Activated CD4-positive, alpha-beta T cell treated with anti-CD3 and anti-CD28 coated beads, Interleukin-2, amount 50 U/mL, for 24 hours (primary cell): Measurements from ENCODE around the gene XRCC4.

Source experiments
- DNase-seq, 2 donors: peaks; one replicate each; pipeline ENCODE4 v3.0.0-alpha.2; 2020; ENCODE audit warnings: low read depth in 1 of 2, low spot score in 1 of 2

Gene XRCC4

DNA sequence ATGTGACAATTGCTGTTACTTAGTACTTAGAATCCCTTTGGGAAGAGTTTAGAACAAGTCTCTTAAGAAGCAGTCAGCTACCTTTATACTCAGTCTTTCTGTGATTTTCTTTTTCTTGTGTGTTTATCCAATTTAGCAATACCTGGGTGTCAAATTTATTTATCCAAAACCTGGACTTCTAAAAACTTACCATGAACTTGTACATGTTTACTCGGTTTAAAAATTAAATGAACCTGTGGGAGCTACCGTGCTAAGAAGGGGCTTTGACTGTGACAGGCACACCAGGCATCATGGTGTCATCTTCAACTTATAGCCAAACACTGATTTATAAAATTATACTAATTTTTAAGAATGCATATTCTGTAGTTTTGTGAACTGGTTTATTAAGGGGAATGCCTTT lies 96.5 kb downstream of the XRCC4 start:
- DNase-seq: no peak

DNA sequence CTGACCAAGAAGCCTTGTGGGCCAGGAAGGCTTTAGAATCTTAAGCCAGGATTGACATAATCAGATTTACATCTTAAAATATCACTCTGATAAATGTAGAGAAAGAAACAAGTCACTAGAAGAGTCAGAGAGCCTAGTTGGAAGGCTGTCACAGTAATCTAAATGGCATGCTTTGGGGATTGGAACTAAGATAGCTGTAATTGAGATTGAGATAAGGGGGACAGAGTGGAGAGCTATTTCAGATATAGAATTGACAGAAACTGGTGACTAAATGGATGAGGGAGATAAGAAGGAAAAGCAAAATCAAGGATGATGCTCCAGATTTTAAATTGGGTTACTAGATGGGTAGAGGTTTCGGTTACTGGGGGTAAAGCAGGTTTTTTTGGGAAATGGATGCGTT lies 100.5 kb downstream of the XRCC4 start:
- no peak for DNase-seq

DNA sequence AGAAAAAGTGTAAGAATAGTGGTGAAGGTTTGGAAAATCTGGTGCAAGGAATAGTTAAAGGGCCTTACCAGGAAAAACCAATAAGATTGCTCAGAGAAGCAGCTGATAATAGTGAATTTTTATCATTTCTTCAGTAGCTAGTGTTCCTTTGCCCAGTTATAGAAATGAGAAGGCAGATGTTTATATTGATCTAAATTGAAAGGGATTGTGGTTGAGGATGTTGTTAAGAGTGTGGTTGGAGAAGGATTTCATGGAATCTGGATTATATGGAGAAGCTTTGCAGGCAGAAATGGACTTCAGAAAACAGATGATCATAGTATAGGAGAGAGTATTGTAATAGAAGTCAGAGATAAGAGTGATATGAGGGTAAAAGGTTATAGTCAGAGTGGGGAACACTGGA lies 102.6 kb downstream of the XRCC4 start:
- no peak for DNase-seq

DNA sequence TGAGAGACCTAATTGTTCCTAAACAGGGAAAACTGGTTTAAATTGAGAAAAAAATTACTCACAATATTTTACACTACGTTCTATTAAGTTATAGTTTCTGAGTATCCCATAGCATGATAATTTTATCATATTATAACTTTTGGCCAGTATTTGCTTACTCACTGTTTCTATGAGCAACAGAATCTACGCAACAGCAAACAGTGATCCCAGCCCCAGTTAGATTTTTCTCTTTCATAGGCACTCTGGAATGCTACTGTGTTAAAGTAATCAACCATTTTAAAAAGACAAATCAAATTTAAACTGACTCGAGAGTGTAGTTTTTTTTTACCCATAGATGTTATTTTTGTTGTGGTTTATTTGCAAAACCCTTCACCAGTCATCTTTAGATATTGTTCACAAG lies 107.2 kb downstream of the XRCC4 start:
- no peak for DNase-seq

DNA sequence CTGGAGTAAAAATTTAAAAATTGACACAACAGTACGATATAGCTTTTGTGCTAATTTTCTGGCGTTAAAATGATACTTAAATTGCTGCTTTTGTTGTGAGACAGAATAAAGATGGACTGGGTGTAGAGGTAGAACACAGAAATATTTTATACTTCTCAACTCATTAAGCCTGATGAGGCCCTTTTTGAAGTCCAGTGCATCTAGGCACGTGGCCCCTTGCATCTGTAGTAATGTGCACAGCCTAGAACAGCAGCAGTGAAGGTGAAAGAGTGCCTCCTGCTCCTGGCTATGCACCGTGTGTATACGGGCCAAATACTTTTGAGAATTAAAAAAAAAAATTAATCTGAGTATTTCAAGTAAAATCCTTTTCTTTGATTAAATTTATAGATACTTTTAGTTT lies 115.6 kb downstream of the XRCC4 start:
- DNase-seq: no peak

DNA sequence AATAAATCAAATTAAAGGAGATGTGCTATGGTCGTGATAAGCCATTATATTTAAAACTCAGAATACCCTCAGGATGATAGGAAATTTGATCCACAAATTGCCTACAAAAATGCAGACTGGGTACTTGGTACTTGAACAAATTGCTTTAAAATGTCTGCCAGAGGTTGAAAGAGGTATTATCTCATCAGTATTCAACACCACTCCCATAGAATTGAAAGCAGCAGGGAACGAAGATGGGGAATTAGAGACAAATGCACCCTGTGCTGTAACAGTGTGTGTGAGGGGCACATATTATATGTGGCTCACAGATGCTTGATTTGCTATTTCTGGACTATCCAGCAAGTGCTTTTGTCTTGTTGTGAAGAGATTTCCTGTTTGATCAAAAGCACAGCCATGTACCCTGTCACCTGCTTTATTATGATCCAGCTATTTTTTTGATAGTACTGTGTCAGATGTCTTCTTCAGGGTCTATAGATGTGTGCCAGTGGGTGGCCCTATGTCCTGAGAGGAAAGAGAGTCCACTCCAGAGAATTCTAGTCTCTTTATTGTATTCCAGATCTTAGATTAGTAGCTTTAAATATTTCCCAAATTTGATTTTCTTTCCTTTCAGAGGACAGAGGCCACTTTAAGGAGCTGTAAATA lies 120.1 kb downstream of the XRCC4 start:
- DNase-seq: no peak

DNA sequence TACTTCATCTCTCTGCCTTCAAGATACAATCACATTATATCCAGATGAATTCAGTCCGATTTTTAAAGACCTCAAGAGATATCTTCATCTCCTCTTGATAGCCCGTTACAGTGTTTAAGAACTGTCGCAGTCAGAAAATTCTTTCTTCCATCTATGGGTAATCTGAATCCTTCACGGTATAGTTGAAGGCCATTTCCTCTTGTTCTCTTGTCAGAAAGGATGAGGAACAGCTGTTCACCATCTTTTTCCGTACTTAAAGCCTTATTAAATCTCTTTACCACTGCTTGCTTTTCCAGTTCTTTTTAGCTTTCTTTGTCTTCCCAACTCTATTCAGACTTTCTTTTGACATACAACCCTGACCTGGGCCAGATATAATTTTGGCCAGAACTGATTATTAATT lies 121.8 kb downstream of the XRCC4 start:
- DNase-seq: no peak

DNA sequence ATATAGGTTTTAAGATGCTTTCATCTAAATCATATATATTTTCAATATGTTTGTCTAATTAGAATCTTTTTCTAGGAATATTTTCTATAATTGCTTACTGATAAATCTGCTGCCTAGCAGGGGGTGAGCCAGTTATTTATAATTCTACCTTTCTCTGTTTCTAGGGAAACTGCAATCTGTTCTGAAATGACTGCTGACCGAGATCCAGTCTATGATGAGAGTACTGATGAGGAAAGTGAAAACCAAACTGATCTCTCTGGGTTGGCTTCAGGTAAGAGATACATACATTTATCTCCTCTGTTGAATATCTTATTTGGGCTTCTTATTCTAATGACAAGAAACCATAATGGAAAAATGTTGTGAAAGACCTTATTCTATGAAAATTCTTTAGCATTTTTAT lies 127.3 kb downstream of the XRCC4 start:
- no peak for DNase-seq

DNA sequence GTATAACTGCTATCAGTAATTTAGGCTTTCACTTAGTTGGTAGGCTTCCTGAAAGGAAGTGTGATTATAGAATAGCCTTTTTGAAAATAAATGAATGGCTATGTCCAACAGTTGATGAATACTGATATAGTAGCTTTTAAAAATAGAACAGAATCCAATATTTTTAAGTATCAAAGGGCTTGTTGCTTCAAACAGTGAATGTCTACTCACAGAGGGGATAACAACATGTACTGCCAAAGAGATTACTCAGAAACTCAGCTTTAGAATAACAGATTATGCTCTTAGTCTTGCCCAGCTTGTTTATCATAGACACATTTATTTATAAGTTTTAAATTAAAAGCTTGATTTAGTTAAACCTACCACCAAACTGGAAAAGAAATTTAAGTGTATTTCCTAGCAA lies 132.6 kb downstream of the XRCC4 start:
- DNase-seq: no peak

DNA sequence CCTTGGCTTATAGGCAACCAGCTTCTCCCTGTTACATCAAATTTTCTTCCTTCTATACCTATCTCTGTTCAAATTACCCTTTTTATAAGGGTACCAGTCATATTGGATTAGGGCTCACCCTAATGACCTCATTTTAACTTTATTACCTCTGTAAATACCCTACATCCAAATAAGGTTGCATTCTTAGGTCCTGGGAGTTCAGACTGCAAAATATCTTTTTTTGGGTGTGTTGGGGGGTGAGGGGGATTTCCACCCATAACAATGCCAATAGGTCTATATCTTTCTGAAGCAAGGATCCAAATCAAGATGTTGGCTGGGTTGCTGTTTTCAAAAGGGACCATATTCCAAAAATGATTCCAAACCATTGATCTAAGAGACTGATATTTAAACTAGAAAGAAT lies 141.7 kb downstream of the XRCC4 start:
- DNase-seq: no peak

DNA sequence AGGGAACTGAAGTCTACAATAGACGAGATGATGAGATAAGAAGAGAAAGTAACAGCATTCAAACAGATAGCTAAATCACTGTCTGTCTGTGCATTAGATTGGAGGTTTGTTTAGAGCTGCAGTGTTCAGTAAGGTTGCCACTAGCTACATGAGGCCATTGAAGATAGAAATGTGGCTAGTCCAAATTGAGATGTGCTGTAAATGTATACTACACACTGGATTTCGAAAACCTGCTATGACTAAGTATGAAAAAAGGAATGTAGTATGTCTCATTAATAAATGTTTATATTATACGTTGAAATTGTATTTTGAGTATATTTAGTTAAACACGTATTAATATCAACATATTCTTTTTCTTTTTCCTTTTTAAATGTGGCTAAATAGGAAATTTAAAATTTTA lies 142.1 kb downstream of the XRCC4 start:
- DNase-seq: no peak

DNA sequence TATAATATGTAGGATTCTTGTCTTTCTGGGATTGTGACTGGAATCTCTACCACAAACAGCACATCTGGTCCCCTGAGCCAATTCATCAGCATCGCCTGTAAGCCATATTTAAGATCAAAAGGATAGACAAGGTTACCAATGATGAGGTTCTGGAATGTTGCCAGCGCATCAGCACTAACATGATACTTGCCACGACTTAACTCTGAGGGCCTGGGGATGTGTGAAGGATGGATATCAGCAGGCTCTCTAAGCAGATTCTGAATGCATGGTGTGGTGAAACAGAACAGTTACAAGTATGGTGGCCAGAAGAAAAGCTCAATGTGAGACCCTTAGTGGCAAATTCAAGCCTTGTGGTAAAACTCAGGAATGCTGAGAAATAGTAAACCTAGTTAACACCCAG lies 143.0 kb downstream of the XRCC4 start:
- DNase-seq: no peak

DNA sequence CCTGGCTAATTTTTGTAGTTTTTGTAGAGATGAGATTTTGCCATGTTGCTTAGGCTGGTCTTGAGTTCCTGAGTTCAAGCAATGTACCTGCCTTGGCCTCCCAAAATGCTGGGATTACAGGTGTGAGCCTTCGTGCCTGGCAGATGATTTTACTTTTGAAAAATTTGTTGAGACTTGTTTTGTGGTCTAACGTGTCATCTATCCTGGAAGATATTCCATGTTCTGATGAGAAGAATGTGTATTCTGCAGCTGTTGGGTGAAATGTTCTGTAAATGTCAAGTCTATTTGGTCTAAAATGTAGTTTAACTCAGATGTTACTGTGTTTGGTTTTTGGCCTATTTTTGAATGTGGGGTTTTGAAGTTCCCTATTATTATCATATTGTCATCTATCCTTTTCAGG lies 145.6 kb downstream of the XRCC4 start:
- DNase-seq: no peak

DNA sequence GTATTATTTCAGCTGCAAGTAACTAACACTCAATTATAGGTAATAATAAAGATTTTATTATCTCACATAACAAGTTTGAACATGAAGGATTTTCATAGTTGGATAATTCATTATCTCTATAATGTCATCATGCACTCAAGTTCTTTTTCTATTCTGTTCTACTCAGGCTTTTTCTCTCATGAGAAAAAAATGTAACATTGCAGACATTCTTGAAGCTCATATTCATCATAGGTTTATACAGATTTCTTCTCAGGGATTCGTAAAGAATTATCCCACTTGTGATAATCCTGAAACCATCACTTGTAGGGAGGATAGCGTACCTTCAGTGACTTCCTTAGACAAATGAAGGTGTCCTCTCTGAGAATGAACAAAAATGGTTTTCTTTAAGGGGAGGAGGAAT lies 150.3 kb downstream of the XRCC4 start:
- no peak for DNase-seq

DNA sequence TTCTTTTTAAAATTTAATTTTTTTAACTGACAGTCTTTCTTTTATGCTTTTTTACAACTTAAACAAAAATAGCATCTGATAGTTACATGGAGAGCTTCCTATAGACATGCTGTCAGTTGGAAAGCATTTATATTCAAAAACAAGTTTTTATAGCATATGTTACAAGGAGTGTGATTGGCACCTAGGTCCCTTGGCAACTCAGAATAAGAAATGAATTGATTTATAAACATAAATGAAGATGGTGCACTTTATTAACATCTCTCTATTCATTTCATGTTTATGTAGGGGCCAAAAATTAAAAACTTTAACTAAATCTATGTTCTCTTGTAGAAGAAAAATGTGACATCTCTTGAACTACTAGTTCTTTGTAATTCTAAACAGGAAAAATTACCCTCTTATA lies 153.2 kb downstream of the XRCC4 start:
- DNase-seq: no peak

DNA sequence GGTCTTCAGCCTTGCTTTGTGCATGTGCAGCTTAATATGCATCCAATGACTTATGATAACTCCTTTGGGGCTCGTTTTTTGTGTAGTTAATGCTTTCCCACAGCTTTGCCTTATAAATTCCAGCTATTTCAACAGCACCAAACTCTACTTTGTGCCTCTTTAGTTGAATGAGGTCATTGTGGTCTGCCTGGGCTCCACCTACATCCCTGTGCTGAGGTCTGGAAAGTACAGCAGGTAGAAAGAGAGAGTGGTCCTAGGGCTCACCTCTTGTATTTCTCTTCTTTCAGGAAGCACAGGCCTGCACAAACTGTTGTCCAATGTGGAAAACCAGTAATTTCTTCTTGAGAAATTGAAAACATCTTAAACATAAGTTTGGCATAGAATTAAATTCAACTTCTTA lies 167.2 kb downstream of the XRCC4 start:
- DNase-seq: no peak

DNA sequence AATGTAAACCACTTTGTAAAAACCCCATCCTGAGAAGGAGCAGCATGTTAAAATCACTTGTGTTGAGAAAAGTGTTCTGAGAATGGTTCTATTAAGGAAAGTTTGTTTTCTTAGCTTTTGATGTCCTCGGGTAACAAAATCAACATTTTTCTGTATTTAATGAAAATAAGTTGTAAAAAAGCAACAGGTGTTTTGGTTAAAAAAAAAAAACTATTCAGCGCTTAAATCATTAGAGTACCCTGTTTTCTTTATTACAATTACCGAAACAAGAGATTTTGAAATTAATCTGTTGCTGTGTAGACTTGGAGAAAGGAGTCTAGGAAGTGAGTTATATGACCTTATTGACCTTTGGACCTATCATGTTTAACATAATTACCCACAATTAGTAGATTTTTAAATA lies 167.7 kb downstream of the XRCC4 start:
- no peak for DNase-seq

DNA sequence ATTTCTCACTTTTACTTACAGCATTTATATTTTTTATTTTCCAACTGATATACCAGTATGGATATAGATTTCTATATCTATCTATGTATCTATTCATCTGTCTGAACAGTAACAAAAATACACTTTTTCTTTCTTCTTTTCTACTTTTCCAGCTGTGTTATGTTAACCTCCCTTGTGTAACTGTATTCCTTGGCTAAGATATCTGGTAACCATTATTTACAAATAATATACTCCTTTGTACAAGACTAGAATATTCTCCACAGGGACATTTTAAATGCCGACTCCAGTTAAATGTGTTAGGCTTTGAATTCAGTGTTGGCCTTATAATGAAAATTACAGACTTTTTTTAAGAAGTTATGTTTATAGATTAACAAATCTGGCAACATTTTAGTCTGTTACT lies 168.7 kb downstream of the XRCC4 start:
- no peak for DNase-seq

DNA sequence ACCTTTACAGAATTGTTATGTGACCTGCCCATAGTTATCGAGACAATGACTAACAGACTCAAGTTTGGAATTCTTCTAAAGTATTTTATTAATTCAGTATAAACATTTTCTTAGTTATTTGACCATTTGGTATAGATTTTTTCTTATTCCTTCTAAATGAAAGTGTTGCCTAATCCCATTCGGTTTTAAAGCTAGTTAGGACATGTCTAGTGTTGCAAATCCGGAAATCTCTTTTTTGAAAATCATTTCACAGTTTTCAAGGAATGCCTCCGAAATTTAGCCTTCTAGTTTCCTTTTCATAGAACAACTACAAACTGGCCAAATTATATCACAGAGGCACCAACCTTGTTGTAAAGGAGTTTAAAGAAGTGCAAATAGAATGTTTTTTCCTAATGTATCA lies 171.8 kb downstream of the XRCC4 start:
- DNase-seq: no peak

DNA sequence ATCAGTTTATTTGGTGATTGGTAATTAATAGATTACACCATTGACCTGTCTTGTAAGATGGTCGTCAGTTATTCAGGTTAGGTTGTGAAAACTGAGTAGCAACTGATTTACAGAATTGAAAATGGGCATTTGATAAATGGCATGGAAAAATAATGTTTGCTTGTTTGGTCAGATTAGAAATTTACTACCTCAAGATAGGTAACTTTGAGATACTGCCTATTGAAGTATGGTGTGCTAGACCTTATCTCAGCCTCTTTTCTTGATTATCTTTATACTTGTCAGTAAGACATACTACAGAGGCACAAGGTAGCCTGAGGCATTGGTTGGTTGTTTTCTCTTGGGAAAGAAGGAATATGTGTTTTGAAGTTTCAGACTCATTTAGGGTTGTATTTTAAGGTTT lies 174.5 kb downstream of the XRCC4 start:
- no peak for DNase-seq

DNA sequence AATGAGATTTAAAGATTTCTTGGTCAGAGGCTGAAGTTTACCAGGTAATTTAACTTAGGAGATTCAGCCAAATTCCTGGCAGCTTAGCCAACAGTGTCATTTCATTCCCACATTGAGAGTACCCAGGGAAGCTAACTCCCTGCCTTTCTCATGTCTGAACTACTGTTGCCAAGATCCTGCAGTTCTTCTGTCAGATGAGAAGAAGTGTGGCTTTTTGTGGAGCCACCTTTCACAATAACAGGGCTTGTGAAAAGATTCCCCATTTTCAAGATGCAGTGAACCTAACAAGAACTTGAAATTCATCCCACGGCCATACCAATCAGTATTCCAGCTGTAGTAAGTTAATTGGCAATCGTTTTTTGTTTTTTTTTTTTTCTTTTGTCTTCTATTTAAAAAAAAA lies 176.4 kb downstream of the XRCC4 start:
- no peak for DNase-seq

DNA sequence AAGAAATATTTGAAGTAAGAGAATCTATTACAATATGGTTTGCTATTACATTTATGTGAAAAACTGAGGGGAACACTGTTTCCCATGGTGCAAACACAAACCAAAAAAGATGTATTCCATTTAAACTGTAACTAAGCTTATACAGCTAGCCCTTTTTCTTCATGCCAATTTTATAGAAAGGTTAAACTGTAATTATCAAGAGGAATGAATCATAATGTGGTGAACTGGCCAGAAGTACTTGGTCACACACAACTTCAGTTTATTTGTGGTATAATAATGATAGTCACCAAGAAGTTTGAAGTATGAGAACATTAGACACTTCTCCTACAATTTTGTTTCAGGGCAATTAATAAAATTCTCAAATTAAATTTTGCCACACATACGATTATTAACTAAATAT lies 177.9 kb downstream of the XRCC4 start:
- no peak for DNase-seq

DNA sequence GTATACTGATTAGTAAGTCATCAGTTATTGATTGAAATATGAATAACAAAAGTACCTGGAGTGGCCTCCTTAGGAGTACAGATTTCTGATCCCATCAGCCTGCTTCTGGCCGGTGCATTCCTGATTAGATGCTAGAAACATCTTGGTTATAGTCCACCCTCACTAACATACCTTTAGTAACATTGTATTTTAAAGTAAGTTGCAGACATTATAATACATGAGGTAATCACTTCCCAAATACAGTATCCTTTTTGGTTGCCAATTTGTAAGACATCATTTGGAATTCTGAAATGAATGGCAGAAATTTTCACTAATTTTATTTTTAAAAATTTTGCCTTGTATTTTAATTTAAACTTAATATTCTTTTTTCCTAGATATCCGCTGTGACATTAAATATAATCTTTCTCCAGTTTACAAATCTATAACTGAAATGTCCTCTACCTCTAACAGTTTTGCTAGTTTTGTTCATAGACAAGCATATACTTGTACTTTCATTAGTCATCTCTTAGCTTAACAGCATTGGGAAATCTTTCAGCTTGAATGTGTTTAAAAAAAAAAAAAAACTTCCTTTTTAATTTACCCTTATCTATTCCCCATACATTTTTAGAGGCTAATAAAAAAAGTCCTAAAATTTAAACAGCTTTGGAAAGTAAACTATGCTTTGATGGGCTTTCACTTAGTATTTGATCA lies 178.9 kb downstream of the XRCC4 start:
- DNase-seq: no peak
